HG03520 (cell line): ENCODE measurements around the gene PYDC1.
"Not testable (repeated sequence)": the region's sequence is repeated elsewhere in the genome, so short reads cannot be mapped to it uniquely, and the experiment has no call there.

Experiments used
- ATAC-seq: cut with Tn5 transposase; IDR thresholded peaks from one replicate; pipeline ENCODE4 v1.9.1; 2021; ENCODE audit warnings: mild to moderate bottlenecking, moderate library complexity; ENCODE audit not compliant: unreplicated experiment

PYDC1 gene

DNA sequence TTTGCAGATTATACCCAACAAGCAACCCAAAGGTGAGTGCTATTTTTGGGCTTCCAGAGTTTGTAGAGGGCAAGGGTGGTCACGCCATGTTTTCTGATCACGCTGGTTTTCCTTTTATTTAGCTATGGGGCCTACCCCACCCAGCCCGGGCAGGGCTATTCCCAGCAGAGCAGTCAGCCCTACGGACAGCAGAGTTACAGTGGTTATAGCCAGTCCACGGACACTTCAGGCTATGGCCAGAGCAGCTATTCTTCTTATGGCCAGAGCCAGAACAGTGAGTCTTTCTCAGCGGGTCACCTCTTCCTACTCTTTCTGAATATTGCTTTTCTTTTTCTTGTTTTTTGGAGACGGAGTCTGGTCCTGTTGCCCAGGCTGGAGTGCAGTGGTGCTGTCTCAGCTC is 34.5 kb downstream of the PYDC1 start:
- ATAC-seq, result no peak

DNA sequence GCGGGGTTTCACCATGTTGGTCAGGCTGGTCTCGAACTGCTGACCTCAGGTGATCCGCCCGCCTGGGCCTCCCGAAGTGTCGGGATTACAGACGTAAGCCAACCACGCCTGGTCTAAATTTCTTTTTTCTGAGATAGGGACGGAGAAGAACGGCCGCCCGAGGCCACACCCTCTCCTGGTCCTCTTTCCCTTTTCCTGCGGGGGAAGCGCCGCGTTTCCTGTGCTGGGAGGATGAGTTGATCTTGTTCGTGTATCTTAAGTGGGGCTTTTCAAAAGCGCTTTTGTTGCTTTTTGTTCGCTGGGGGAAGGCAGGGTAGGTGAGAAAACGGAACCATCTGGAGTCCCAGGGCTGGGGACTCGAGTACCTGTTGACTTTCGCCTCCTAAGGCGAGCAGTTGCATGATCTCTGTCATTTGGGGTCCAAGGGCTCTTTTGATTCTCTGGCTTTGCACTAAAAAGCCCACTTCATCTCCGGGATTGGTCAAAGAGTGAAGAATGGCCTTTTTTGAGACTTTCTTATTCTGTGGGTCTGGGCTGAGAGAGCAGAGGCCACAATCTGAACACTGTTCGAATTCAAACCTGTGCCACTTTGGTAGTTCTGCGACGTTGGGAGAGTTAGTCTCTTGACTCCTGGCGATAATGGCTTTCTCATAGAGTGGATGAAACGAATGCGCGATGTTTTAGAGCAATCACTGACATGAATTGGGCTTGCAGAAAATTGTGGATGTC is 35.7 kb downstream of the PYDC1 start:
- no peak for ATAC-seq

DNA sequence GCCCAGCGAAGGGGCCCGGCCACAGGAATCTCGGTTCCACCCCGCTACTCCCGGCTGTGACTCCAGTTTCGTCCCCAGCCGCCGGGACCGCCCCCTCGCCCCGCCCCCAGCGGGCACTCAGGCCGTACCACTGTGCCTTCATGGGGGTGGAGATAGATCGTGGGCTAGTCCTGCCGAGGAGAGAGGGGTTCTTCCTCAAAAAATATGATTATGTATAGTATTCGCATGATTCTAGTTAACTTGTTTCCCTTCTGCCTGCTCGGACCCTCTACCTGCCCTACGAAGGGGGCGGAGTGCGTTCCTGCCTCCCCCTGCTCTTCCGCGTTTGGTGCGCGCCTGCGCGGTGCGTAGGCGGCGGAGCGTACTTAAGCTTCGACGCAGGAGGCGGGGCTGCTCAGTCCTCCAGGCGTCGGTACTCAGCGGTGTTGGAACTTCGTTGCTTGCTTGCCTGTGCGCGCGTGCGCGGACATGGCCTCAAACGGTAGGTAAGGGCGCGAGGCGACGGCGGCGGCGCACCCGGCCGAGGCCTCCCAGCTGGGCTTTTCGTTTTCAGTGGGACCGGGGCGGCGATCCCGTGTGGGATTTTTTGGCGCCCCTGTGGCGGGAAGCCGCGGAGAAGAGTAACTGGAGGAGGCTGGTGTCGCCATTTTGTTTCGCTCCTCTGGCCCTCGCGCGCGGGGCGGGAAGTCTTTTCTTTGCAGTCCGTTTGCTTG is 37.0 kb downstream of the PYDC1 start, which contains the start of gene FUS:
Gene FUS, plus strand, starts transcription at position 393 of the 713 bp plus-strand sequence. Its CDS starts 76 bp downstream, at position 469.
- peak; percentile 48 for ATAC-seq

DNA sequence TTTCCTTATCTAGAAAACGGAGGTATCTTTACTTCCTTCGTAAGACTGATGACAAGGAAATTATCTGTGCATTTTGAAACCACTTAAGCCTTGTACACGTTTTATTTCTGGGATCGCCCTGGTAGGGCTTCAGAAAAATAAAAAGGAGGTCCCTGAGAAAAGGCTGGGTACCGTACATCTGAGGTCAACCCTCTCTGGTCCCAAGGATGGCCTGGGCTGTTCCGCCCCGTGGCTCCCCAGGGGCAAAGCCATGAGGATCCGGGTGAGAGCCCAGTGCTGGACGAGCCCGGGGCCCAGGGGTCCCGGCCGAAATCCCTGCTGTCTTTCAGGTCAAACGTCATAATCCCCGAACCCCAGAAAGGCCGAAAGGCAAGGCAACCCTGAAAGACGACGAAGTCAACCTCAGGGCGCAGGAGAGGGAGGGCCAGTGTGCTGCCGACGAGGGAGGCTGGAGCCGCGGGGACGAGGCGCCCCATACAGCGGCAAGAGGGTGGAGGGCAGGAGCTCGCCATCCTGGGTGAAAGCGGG is 37.7 kb downstream of the PYDC1 start:
- ATAC-seq, result peak; percentile 2

DNA sequence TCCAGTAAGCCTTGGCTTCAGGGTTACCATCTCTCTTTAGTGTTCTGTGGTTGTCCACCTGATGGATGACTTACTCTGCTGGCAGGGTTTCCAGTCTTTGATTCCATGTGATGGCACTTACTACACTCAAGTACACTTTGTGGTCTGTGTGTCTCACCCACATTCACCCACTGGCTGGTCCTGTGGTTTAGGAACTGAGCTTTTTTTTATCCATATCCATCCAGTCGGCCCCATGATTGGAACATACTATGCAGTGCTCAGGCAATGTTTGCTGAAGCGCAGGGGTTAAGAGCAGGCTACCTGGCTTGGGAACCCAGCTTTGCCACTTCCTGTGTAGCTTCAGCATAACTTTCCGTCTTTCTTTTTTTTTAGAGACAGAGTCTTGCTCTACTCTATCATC is 39.8 kb downstream of the PYDC1 start:
- no peak for ATAC-seq

DNA sequence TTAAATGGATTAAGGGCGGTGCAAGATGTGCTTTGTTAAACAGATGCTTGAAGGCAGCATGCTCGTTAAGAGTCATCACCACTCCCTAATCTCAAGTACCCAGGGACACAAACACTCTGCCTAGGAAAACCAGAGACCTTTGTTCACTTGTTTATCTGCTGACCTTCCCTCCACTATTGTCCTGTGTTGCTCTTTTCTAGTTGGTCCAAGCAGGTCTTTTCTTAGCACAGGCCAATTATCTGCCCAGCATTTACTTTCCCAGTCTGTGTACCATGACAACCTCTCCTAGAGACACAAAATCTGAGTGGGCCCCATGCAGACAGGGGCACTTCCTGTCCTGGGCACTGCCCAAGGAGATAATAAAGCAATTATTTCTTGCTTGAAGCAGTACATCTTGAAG is 46.9 kb downstream of the PYDC1 start:
- not testable (repeated sequence) for ATAC-seq

DNA sequence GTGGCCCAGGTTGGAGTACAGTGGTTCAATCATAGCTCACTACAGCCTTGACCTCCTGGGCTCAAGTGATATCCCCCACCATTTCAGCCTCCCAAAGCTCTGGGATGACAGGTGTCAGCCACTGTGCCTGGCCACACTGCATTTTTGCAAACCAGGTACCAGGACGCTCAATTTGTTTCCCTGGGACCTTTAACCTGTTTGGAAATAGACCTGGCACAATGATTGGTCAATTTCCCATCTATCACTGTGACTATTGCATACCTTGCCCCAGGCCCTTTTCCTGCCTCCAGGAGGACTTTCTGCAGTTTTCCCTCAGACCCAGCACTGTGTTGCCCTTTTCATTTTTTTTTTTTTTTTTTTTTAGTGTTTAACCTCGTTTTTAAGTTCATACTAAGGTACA is 48.1 kb downstream of the PYDC1 start:
- ATAC-seq, result no peak

DNA sequence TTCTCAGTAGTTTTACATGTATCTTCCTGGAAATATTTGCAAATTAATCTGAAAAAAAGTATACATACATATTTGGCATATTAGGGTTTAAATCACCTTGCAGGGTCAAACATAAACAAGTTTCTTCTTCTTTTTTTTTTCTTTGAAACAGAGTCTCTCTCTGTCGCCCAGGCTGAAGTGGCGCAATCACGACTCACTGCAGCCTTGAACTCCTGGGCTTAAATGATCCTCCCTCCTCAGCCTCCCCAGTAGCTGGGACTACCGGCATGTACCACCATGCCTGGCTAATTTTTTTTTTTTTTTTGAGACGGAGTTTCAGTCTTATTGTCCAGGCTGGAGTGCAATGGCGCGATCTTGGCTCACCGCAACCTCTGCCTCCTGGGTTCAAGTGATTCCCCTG is 49.6 kb downstream of the PYDC1 start:
- ATAC-seq, result no peak
